Iris pigment epithelial cell (primary cell): ENCODE results near the gene KPNA2.
"Not testable (repeated sequence)": the region's sequence is repeated elsewhere in the genome, so short reads cannot be mapped to it uniquely, and the experiment has no call there.

Experiments
- DNase-seq: peaks from one replicate; pipeline ENCODE4 v3.0.0-alpha.2; 2011; ENCODE audit warnings: low read depth

KPNA2 gene

GRCh38 chr17:68035523-68036303, at the start of gene KPNA2:
TSS of gene KPNA2 (plus strand) at chr17:68035735. CDS start at chr17:68037133, 1,398 bp downstream.
- peak; percentile 98 for DNase-seq

DNA sequence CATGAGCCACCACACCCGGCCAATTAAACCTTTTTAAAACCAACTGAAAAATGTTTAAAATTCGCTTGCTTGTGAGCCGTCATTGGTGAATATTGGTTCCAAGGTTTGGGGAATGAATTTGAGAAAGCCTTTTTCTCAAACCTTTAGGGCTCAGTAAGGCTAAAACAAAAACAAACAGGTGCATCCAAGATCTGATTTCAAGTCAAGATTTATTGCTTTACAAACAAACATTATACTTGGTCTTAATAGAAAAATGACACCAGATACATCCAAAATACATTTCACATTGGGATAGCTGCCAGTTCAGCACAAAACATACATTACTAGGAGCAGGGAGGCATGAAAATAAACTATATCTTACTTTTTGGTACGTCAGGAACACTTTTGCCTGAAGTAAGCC, 44.6 kb upstream of the KPNA2 start:
- DNase-seq: no peak

DNA sequence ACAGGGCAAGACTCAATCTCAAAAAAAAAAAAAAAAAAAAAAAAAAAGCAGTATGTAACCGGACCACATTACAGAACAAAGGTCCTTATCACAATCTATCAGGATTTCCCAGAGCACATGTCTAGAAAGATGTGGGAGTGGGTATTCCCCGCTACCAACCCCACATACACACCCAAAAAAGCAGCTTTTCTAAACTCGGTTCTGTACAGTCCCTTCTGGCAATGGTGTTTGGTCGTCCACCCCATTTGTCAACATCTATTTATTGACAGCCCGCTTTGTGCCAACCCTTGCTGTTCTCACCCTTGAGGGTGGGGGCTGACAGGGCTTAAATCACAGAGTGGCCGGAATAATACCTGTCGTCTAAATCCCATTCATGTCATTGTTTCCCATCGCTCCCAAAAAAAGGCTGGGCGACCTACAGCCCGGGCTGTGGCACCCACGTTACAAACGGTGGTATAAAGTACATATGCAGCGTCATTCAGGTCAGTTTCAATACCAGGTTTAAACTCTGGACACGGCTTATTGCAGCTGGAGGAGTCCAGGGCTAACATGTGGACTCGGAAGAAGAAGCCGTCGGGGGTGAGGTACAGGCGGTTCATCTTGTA, 42.9 kb upstream of the KPNA2 start:
- peak; percentile 53 for DNase-seq

GRCh38 chr17:67993153-67993997, 42.2 kb upstream of the KPNA2 start:
- DNase-seq: peak; percentile 84

DNA sequence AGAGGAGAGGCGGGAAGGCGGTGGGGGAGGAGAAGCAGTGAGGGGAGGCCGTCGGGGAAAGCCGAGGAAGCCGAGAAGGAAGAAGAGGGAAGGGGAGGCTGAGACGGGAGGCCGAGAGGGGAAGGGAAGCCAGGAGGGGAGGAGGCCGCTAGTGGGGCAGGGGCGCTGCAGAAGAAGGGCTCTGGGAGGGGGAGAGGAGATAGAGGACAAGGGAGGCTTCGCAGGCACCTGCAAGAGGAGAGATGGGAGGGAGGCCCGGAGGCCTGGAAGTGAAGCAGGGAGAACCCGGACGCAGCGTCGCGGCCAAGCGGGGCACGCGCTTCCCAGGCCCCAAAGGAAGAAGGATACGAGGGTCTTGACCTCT, 41.6 kb upstream of the KPNA2 start:
- DNase-seq: no peak

GRCh38 chr17:67994817-67995569, 40.5 kb upstream of the KPNA2 start:
- peak; percentile 88 for DNase-seq

GRCh38 chr17:67995570-67996263, 39.8 kb upstream of the KPNA2 start:
- no peak for DNase-seq

- peak; percentile 87 for DNase-seq
These were observed 39.0 kb upstream of the KPNA2 start, which contains the start of gene C17orf58 for GRCh38 chr17:67996301-67997171. TSS of gene C17orf58 (minus strand) at chr17:67996469. CDS start at chr17:67996198, 271 bp downstream.

GRCh38 chr17:67998466-67998865, 37.1 kb upstream of the KPNA2 start:
- no peak for DNase-seq

DNA sequence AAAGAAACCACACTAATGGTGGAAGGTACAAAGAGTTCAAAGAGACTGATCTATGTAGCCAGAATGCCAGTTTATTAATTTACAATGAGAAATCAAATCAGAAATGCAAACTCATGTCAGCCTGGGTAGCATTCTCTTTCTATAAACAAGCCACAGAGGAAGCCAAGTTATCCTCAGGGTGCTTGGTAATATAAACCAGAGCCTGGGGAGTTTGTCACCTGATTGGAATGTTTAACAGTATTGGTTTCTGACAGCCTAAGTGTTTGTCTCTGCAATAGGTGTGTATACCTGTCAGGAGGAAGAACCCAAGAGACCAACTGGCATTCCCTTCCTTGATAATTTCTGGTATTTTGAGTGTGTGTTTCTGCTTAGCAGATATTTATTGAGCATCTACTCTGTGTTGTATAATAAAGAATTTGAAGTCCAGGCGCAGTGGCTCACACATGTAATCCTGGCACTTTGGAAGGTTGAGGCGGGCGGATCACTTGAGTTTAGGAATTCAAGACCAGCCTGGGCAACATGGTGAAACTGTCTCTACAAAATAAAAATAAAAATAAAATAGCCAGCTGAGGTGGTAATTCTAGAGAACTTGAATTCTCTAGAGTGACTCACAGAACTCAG, 36.1 kb upstream of the KPNA2 start:
- peak; percentile 60 for DNase-seq

- DNase-seq: no peak
These were observed 31.3 kb upstream of the KPNA2 start for GRCh38 chr17:68004201-68004600.

GRCh38 chr17:68006797-68007196, 28.7 kb upstream of the KPNA2 start:
- DNase-seq: no peak

DNA sequence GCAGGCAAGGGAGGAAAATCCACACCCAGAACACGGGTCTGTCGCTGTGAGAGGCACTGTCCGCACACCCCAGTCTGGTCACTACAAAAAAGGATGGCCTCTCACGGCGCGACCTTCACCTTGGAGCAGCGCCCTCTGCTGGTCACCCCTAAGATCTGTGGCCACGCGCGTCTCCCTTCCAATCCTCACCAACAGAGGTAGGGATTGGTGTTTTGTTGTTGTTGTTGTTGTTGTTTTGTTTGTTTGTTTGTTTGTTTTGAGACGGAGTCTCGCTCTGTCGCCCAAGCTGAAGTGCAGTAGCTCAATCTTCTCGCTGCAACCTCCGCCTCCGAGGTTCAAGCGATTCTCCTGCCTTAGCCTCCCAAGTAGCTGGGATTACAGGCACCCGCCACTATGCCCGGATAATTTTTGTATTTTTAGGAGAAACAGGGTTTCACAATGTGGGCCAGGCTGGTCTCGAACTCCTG, 24.3 kb upstream of the KPNA2 start:
- DNase-seq: no peak

DNA sequence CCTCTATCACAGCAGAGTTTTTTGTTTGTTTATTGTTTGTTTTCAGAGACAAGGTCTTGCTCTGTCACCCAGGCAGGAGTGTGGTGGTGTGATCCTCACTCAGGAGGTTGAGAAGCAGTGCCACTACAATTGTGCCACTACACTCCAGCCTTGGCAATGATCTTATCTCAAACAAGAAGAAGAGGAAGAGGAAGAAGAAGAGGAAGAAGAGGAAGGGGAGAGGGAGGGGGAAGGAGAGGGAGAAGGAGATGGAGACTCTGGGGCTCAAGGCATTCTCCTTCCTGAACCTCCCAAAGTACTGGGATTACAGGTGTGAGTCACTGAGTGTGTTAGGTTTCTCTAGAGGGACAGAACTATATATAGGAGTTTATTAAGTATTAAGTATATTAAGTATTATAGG, 22.1 kb upstream of the KPNA2 start:
- no peak for DNase-seq

- no peak for DNase-seq
These were observed 20.3 kb upstream of the KPNA2 start for GRCh38 chr17:68015081-68015723.

- no peak for DNase-seq
These were observed 18.7 kb upstream of the KPNA2 start for GRCh38 chr17:68016838-68017237.

- DNase-seq: not testable (repeated sequence)
These were observed 17.0 kb upstream of the KPNA2 start for GRCh38 chr17:68018493-68018892.

DNA sequence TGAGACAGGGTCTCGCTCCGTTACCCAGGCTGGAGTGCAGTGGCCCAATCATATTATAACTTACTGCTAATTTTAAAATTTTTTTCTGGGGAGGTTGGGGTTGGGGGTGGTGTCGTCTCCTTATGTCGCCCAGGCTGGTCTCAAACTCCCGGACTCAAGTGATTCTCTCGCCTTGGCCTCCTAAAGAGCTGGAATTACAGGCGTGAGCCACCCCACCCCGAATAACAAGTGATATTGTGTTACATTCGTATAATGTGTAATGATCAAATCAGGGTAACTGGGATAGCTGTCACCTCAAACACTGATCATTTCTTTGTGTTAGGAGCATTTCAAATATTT, 16.2 kb upstream of the KPNA2 start:
- no peak for DNase-seq

DNA sequence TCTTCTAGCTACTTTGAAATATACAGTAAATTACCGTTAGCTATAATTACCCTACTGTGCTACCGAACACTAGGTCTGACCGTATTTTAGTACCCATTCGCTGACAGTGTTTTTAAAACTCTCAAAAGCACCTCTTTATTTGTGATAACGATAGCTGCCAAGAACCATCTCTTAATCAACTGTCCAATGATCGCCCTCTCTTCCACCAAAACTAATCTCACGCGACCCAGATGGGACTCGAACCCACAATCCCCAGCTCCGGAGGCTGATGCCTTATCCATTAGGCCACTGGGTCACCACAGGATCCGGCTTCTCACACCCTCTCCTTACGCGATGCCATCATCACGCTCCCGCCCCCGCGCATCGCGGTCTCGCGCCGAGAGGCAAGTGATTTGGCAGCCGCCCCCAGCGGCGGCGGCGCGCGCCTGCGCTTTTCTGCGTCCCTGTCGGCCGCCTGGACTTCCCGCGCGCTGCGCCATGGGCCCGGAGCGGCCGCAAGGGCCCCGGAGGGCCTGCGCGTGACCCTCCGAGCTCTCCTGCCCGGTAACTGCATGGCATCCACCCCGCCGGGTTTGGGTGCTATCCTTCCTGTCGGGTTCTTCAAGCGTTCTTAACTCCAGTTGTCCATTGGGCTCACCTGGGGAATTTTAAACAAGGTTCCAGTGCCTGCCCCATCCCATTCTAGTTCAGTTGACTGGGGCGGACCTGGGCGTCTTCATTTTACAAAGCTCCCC, 15.7 kb upstream of the KPNA2 start:
- peak; percentile 91 for DNase-seq
